SU-DHL-6 (cell line): ENCODE data around the gene LRRC28.

Experiments used
- H2AFZ ChIP-seq: fragments of 200-600 bp; sonication (generic); 2 replicates; pipeline ENCODE4 v1.6.1; 2014; ENCODE audit warnings: low read depth, mild to moderate bottlenecking, moderate library complexity, mixed read lengths, antibody characterized with exemption, low read length; ENCODE audit not compliant: severe bottlenecking
- H3F3A ChIP-seq: fragments of 200-600 bp; shearing (Covaris generic); 2 replicates; pipeline ENCODE4 v1.6.0; 2016; ENCODE audit warnings: antibody characterized with exemption, mild to moderate bottlenecking; ENCODE audit not compliant: insufficient read depth
- H3K27ac ChIP-seq: fragments of 200-600 bp; sonication (generic); 2 replicates; pipeline ENCODE4 v1.5.1; 2016; ENCODE audit warnings: low read depth, mild to moderate bottlenecking, low read length, moderate library complexity, mixed read lengths
- H3K27me3 ChIP-seq: fragments of 200-600 bp; sonication (generic), shearing (Covaris generic); 2 replicates; pipeline ENCODE4 v1.6.0; 2014; ENCODE audit warnings: mild to moderate bottlenecking, low read length
- H3K36me3 ChIP-seq: fragments of 200-600 bp; sonication (generic); 2 replicates; pipeline ENCODE4 v1.6.1; 2014; ENCODE audit warnings: mild to moderate bottlenecking, low read length, mixed read lengths
- H3K4me2 ChIP-seq: fragments of 300-600, 200-600 bp; shearing (Covaris generic), sonication (generic); 2 replicates; pipeline ENCODE4 v1.6.0; 2014; ENCODE audit warnings: low read length, low read depth, mild to moderate bottlenecking; ENCODE audit not compliant: poor library complexity, severe bottlenecking
- H3K4me3 ChIP-seq: fragments of 200-600 bp; sonication (generic); 2 replicates; pipeline ENCODE4 v1.5.1; 2014; ENCODE audit warnings: antibody characterized with exemption, low read length, mild to moderate bottlenecking, mixed read lengths; ENCODE audit not compliant: insufficient read depth, poor library complexity, severe bottlenecking
- H3K79me2 ChIP-seq: fragments of 200-600 bp; sonication (generic); 2 replicates; pipeline ENCODE4 v1.6.1; 2014; ENCODE audit warnings: mild to moderate bottlenecking, low read length, moderate library complexity; ENCODE audit not compliant: insufficient read depth
- H3K9ac ChIP-seq: fragments of 200-600 bp; sonication (generic); 2 replicates; pipeline ENCODE4 v1.7.0; 2014; ENCODE audit warnings: mild to moderate bottlenecking, low read length
- H3K9me2 ChIP-seq: fragments of 200-600 bp; sonication (generic); replicated peaks from 2 replicates; pipeline ENCODE4 v1.6.1; 2014; ENCODE audit warnings: low read length; ENCODE audit not compliant: insufficient read depth
- H3K9me3 ChIP-seq: fragments of 200-600 bp; sonication (generic); 2 replicates; pipeline ENCODE4 v1.6.1; 2014; ENCODE audit warnings: low read length, mixed read lengths; ENCODE audit not compliant: insufficient read depth
- H4K20me1 ChIP-seq: fragments of 200-600 bp; sonication (generic); 2 replicates; pipeline ENCODE4 v1.6.1; 2014; ENCODE audit warnings: low read depth, mild to moderate bottlenecking, antibody characterized with exemption, low read length, moderate library complexity, mixed read lengths
- EZH2phosphoT487 ChIP-seq: fragments of 200-600 bp; sonication (generic), shearing (Covaris generic); conservative IDR thresholded peaks from 2 replicates; pipeline ENCODE4 v1.6.1; 2018; ENCODE audit warnings: mild to moderate bottlenecking, antibody characterized with exemption, low read length, moderate library complexity, mixed read lengths
- TF ChIP-seq, protein P1 (sequence below): fragments of 200-600 bp; sonication (generic); IDR thresholded peaks from one replicate; pipeline ENCODE4 v1.5.1; 2017; ENCODE audit warnings: antibody characterized with exemption, mild to moderate bottlenecking, low read length, moderate library complexity; ENCODE audit not compliant: insufficient read depth, poor library complexity, severe bottlenecking

Gene LRRC28

GRCh38 chr15:99434506-99435112, 183.3 kb downstream of the LRRC28 start:
- Histone ChIP-seq H3K9me2 (no peaks in the 10 kb centered on the region), H3F3A (no peaks in the 10 kb centered on the region), H3K4me3 (no peak overlapping the region), H3K27ac (no peak overlapping the region), H4K20me1 (no peaks in the 10 kb centered on the region), H3K9ac (no peak overlapping the region), H3K36me3 (no peaks in the 10 kb centered on the region), H3K4me2 (no peak overlapping the region), H3K27me3 (no peaks in the 10 kb centered on the region), H3K9me3 (no peaks in the 10 kb centered on the region), H2AFZ (no peak overlapping the region), H3K79me2 (no peaks in the 10 kb centered on the region)
- TF ChIP-seq, protein P1, sequence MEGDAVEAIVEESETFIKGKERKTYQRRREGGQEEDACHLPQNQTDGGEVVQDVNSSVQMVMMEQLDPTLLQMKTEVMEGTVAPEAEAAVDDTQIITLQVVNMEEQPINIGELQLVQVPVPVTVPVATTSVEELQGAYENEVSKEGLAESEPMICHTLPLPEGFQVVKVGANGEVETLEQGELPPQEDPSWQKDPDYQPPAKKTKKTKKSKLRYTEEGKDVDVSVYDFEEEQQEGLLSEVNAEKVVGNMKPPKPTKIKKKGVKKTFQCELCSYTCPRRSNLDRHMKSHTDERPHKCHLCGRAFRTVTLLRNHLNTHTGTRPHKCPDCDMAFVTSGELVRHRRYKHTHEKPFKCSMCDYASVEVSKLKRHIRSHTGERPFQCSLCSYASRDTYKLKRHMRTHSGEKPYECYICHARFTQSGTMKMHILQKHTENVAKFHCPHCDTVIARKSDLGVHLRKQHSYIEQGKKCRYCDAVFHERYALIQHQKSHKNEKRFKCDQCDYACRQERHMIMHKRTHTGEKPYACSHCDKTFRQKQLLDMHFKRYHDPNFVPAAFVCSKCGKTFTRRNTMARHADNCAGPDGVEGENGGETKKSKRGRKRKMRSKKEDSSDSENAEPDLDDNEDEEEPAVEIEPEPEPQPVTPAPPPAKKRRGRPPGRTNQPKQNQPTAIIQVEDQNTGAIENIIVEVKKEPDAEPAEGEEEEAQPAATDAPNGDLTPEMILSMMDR, result no peak
- TF ChIP-seq EZH2phosphoT487, result no peak

DNA sequence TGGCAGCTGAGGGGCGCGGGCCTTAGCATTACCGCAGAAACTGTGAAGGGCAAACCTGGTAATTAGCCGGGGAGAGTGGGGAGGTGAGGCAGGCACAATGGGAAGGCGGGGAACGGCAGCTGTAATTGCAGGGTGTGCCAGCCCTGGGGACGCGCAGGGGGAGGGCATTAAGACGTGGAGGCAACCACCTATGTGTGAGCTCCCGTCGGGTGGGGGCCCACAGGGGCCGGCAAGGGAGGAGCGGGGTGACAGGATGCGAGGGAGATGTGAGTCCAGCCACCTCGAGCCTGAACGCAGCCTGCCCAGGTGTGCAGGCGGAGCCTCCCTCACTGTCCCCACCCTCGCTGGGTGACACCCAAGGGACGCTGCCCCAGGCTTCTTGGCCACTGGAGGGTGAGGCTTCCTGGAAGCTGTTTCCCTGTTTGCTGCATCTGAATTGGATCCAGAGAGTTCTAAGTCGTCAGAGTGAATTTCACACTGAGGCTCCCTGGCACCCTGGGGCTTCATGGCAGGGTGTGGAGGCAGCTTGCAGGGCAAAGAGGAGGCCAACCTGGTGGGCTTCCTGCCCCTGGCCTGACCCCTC, 183.9 kb downstream of the LRRC28 start:
- Histone ChIP-seq H3F3A (no peaks in the 10 kb centered on the region), H3K4me3 (no peak overlapping the region), H2AFZ (no peak overlapping the region), H4K20me1 (no peaks in the 10 kb centered on the region), H3K4me2 (no peak overlapping the region), H3K9me2 (no peaks in the 10 kb centered on the region), H3K79me2 (no peaks in the 10 kb centered on the region), H3K27me3 (no peaks in the 10 kb centered on the region), H3K36me3 (no peaks in the 10 kb centered on the region), H3K9ac (no peak overlapping the region), H3K9me3 (no peaks in the 10 kb centered on the region), H3K27ac (no peak overlapping the region)
- TF ChIP-seq EZH2phosphoT487, result no peak
- TF ChIP-seq, protein P1, result no peak

- H3K9ac ChIP-seq, result no peak overlapping the region
- no peaks in the 10 kb centered on the region for H3K27me3 ChIP-seq
- no peak overlapping the region for H3K4me2 ChIP-seq
- no peaks in the 10 kb centered on the region for H3F3A ChIP-seq
- no peaks in the 10 kb centered on the region for H3K79me2 ChIP-seq
- no peaks in the 10 kb centered on the region for H3K9me3 ChIP-seq
- no peaks in the 10 kb centered on the region for H4K20me1 ChIP-seq
- no peaks in the 10 kb centered on the region for H3K36me3 ChIP-seq
- TF ChIP-seq, protein P1, result no peak
- no peak for TF ChIP-seq EZH2phosphoT487
- H3K4me3 ChIP-seq, result no peak overlapping the region
- H3K27ac ChIP-seq, result no peak overlapping the region
- no peak overlapping the region for H2AFZ ChIP-seq
- H3K9me2 ChIP-seq, result no peaks in the 10 kb centered on the region
Observed at GRCh38 chr15:99435877-99436541, 184.7 kb downstream of the LRRC28 start.
